Endometrium (tissue), 2 donors: ENCODE data around the gene JAML.

Source experiments
- FAIRE-seq: peaks from 2 replicates; lab custom pipeline; 2012; peaks lifted over from hg19 to GRCh38; lab: Jason Lieb, UNC
- donor health status: control.
- donor health status: control.

The JAML gene, protein sequence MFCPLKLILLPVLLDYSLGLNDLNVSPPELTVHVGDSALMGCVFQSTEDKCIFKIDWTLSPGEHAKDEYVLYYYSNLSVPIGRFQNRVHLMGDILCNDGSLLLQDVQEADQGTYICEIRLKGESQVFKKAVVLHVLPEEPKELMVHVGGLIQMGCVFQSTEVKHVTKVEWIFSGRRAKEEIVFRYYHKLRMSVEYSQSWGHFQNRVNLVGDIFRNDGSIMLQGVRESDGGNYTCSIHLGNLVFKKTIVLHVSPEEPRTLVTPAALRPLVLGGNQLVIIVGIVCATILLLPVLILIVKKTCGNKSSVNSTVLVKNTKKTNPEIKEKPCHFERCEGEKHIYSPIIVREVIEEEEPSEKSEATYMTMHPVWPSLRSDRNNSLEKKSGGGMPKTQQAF

DNA sequence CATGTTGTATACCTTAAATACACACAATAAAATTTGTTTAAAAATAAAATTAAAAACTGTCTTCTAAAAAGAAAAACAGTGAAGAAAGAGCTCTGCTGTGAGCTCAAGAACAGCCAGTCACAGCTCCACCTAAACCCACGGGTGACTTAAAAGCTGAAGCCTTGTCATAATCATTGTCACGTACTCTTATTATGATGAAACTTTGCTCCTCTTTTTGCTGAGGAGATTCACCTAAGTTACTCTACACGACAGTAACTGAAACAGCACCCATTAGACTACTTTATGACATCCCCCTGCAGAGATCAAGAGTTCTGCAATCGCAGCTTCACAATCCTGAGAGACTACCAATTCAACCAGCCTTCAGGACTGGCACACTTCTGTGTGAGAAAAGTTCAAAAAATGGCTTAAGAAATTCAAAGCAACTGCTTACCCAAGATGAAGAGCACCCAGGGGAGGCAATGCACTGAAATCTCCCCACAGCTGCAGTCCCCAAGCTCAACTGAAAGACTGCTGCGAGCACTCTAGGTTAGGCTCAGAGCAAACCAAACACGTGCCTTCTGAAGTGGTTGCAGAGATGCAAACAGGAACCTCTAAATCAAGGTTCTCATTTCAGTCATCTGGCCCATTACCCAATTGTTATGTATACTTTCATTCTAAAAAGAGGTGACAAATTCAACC, at the start of gene JAML:
Gene JAML (minus strand): TSS at position 501 of the 678 bp plus-strand sequence. CDS start 10,145 bp downstream, outside the sequence.
- FAIRE-seq: no peak

DNA sequence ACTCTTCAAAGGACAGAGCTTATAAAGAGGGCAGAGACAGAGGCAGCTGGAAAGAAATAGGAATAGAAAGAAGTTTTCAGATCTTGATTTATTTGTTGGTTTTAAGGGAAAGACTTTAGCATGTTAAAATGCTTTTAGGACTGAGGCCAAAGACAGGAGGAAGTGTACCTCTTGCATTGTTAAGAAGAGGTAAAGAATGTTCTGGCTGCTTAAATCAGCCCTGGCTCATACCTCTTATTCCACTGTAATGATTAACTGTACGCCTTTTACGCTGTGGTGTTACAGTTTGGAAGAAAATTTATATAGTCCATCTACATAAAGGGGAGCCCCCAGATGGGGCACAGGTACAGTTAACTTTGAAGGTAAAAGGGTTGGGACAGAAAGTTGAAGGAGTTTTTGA, 49.4 kb upstream of the JAML start:
- FAIRE-seq: no peak

DNA sequence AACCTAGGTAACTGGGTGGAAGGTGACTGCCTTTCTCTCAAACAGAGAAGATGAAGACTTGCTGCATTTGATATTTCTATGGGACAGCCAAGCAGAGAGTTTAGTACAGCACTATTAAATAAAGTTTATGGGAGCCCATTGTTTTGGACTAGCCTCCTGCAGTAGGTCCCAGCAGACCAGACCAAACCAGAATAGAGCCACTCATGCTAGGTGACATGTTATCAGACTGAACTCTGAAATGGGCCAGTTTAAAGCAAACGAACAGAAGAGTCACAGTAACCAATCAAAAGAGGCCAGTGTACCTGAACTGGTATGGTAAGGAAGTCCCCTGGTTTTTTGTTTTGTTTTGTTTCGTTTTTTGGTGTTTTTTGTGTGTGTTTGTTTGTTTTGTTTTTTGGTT, 47.2 kb upstream of the JAML start:
- no peak for FAIRE-seq

DNA sequence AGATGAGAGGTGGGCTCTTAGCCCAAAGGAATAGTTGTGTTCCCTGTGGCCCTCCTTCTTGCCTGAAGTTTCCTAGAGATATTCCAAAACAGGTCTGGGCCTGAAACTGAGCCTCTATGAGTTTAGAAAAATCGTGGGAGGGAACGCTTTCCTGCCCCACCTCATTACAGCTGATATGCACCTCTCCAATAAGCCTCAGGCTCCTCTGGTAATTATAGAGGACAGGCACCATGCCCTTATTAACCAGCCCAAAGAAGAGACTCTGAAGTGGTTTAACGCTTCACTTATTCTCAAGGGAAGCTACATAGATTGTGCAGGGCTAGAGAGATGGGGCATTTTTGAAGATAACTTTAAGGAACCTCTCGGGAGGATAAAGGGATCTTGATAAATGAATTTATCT, 42.7 kb upstream of the JAML start:
- FAIRE-seq: no peak

DNA sequence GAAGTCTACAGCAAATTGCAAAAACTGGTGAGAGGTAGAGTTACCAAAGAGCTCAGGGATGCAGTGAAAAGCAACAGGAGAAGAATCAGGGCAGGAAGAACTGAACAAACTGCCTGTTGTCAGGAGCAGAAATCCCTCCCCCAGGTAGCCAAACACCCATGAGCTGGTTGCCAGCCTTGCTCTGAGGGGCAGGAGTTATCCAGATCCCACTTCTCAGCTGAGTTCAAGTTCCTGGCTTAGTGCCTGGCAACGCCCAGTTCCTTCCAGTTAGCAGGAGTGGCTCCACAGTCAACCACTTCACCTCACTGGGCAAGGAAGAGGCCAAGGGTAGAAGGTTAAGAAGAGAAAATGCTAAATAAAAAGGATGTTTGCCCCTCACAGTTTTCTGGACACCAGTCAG, 41.1 kb upstream of the JAML start:
- FAIRE-seq: no peak

DNA sequence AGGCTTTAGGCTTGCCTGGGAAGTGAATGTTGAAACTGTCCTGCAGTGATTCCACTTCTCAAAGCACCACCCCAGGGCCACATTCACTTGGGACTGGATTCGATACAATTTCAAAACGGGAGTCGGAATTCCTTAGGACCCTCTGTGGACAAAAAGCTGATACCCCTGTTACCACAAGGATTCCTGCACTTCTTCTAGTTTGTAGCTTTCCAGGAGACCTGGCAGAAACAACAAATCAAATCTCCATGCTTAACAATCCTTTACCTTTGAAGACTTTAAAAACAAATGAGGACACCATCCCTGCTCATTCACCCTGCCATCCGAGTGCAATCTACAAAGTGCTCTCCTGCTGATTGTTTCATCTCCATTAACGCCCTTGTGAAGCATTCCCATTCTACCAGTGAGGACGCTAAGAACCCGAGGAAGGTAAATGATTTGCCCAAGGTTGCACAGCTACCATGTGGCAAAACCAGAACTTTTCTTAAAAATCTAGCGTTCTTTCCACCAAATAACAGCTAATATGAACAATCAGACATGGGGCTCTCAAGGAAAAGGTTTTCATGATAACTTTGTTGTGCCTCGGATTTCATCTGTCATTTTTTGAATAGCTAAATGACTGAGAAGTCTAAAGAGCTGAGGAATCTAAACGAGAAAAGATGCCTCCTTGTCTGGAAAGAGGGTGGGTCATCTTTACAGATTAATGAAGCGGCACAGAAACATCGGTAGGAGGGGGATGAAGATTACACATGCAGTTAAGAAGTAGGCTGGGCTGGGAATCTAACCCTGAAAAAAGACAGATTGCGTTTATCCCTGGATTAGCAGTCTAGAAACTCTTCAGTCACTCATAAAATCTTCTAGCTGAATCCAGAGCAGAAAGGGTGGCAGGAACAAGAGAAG, 40.0 kb upstream of the JAML start:
- no peak for FAIRE-seq

DNA sequence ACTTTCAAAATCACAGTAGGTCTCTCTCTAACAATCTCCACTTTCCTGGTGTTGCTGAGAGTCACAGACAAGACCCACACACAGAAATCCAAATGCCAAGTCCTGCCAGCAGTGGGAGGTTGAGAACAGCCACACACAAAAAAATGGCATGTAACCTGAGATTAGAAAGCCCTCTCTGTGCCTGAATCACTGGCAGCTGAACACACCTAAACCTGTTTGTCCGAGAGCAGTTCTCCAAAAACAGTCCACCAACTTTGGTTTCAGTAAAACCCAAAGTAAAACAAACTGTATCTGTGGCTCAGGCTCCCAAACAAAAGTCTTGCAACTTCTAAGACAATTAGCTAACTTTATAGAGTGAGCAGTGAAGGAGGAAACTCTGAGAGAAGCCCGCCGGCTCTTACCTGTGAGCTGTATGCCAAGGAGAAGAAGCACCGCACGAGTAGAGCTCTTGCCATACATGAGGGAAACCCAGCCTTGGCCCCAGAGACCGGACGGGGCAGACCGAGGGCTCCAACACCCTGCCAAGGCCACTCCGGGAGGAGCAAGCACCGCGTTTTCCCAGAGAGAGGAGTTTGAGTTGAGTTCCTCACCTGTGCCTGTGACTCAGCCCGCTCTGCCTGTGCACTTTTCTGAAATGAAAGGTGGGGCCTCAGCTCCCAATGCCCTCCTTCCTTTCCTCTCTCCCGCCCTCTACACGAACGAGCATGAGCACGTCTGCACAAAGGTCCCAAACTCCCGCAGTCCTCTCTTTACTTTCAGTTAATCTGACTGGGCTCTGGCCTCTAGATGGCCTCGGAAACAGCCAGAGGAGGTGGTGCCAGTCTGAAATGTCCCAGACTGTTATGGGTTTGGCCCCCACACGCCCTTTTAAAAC, 39.1 kb upstream of the JAML start, which contains the start of gene MPZL2:
Gene MPZL2 (minus strand): TSS at position 603 of the 874 bp plus-strand sequence. CDS start 144 bp downstream, at position 459.
- FAIRE-seq: no peak

DNA sequence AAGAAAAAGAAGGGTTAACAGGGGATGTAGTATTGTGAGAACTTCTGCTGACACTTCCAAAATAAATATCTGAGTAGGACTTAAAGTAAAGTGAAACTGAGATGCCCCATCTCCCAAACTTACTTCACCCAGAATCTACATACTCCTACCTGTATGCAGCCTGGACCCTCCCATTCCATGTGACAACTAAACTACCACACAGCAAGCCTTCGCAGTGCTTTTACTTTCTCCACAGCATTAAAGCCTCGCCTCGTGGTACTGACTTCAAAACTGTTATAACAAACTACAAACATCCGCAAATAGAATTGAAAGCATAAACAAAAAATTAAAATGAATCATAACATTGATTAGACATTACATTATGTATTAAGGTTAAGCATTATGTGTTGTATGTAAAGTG, 38.3 kb upstream of the JAML start:
- FAIRE-seq: no peak

DNA sequence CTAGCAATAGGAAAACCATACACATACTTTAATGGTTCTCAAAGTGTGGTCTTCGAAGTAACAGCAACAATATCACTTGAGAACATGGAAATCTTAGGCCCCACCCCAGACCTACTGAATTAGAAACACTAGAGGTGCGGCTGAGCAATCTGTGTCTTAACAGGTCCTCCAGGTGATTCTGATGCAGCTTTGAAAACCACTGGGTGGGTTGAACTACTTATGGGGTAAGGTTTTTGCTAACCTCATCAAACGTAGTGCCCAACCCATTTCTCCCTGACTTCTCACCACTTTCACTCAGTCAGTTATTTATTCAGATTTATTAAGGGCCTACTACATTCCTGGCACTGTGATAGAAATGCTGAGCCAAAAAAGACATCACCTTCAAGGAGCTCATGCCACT, 35.5 kb upstream of the JAML start:
- FAIRE-seq: no peak

DNA sequence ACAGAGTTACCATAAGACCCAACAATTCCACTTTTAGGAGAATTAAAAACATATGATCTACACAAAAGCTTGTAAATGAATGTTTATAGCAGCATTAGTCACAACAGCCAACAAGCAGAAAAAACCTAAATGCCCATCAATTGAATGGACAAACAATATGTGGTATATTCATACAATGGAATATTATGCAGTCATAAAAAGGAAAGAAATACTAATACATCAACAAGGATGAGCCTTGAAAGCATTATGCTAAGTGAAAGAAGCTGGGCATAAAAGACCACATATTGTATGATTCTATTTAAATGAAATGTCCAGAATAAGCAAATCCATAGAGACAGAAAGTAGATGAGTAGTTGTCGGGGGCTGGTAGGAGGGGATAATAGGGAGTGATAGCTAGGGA, 34.3 kb upstream of the JAML start:
- FAIRE-seq: no peak

DNA sequence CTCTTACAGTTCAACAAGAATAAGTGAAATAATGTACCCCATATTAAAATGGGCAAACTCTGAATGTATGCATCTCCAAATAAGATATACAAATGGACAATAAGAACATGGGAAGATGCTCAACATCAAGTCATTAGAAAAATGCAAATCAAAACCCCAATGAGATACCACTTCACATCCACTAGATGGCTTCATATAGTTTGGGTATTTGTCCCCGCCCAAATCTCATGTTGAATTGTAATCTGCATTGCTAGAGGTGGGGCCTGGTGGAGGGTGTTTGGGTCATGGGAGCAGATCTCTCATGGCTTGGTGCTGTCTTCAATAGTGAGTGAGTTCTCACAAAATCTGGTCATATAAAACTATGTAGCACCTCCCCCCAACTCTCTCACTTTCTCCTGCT, 33.6 kb upstream of the JAML start:
- no peak for FAIRE-seq

DNA sequence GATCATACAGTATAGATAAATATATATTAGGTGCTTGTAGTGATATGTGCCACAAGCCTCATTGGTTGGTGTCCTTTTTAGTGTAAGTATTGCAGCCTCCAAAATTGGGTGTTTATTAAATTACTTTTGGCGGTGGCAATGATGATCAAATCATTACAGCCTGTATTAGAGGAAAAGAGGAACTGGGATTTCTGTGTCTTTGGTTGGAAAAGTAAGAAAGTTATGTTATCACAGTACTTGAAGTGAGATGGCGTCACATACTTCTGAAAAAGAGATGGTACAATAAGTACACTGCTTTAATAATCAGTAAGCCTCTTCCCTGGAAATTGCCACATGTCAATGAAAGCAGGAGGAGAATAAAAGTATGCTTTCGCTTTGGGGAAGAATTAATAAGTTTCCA, 27.9 kb upstream of the JAML start:
- no peak for FAIRE-seq

DNA sequence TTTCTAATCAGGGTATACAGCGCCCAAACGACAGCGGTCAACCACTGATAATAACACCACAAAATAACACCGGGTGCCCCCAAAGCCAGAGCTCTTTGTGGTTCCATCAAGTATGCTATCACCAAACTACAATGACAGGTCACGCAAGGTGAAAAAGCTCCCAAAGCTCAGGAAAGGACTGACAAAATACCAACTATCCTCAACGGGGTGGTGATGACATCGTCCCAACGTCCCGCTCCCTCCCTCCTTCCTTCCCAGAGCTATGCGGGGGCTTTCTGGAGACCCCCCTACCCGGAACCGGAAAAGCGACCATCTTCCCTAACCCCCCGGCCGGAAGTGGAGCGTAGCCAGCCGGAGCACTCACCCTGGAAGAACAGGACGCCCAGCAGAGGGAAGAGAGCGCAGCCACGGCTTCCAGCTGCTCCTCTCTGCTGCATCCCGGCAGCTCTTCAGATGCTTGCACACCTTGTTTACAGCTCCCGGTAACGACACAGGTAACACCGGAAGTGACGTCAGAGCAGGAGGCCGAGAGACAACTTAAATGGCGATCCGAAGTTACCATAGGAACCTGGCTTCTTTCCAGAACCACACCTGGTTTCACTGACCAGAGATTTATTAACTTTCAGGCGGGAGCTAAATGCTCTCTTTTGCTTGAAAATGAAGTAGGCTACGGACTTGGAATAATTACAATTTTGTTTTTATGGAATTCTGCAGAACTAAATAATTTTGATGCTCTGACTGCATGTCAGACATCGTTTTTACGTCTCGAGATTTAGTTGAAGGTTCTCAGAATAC, 27.2 kb upstream of the JAML start, which contains the start of gene MPZL3:
Gene MPZL3 (minus strand): TSS at position 508 of the 795 bp plus-strand sequence. CDS start 71 bp downstream, at position 437.
- no peak for FAIRE-seq

DNA sequence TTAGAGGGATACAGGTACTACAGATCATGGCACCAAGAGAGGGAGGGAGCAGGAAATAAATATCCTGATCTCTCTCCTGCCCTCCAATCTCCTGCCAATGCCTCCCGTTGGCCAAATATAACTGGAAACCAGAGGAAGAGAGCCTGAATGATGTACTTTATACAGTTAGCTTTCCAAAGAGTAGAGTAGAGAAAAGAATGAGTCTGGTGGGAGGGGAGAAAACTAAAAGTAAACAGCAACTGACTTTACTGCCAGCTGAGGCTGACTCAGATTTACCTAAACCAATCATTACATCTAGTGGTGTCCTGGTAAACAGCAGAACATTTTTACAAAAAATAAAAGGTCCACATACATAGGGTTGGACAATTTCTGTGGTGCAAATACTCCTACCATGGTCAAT, 22.2 kb upstream of the JAML start:
- FAIRE-seq: no peak

DNA sequence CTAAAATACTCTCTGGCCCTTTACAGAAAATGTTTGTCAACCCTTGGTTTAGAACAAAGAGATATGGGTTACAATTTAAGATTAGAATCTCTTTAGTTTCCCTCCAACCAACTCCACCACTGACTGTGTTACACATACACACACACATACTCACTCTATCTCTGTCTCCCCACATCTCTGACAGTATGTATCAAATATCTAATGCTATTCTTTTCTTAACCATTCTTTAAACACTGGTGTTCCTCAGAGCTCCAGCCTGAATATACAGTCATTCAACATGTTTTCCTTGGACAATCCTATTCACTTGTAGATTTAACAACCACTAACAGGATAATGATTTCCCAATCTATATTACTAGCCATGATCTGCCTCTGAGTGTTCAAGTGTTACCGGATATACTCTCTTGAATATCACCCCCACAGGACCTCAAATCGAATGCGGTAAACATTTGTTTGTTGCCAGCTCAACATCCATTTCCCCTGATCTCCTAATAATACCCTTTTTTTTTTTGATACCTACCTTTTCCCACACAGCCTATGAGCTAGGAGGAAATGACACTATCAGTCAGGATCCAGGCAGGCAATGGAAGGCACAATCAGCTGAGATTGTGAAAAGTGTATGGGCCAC, 21.2 kb upstream of the JAML start:
- no peak for FAIRE-seq

DNA sequence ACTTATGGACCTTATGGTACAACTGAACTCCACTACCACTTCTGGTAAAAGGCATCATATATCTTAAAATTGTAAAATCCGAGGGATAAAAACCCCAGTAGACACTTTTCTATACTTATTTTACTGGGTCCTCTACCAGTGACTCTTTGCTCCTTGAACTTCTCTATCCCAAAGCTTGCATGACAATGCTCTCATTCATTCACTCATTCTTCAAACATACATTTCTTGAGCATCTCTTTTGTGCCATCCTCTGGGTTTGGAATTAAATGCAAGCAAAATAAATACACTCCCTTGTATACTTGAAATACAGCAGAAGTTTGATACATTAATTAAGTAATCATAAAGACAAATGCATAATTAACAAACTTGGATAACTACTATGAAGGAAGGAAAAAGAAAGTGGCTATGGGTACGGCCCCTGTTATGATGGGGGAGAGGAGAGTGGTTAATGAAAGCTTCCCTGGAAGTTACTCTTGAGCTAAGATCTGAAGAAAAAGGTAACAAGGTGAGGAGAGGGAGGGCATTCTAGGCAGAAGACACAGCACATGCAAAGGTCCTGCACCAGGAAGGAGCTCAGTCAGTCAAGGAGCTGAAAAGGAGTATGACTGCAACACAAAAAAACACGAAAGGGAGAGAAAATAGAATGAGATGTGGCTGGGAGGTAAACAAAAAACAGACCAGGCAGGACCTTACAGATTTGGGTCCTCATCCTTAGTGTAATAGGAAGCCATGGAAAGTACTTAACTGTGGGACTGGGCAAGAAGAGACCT, 19.4 kb upstream of the JAML start:
- FAIRE-seq: no peak

DNA sequence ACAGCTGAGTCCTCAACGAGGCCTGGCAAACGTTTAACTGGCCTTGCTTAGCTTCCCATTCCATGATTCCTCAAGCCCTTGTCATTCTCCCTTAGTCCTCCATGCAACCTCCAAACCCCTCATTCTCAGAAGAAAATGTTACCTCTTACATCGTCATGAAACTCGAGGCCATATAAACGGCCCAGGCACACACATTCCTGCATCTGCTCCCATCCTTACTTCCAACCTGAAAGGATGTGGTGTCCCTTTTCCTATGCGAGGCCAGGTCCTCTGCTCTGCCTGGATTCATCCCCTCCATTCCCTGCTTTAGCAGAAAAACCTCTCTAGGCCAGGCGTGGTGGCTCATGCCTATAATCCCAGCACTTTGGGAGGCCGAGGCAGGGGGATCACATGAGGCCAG, 18.4 kb upstream of the JAML start:
- FAIRE-seq: no peak

DNA sequence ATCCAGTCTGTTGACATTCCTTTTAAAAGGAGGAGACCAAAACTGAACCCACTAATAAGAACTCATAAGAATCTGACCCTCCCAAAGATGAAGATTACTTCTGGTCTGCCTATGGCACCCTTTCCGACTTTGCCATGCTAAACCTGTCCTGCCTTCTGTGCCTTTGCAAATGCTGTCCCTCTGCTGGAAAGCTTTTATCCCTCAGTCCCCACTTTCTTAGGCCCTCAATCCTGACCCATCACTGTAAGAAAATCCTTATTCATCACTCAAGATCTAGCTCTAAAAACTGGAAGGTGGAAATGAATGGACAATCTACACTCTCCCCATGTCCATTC, 16.9 kb upstream of the JAML start:
- no peak for FAIRE-seq

DNA sequence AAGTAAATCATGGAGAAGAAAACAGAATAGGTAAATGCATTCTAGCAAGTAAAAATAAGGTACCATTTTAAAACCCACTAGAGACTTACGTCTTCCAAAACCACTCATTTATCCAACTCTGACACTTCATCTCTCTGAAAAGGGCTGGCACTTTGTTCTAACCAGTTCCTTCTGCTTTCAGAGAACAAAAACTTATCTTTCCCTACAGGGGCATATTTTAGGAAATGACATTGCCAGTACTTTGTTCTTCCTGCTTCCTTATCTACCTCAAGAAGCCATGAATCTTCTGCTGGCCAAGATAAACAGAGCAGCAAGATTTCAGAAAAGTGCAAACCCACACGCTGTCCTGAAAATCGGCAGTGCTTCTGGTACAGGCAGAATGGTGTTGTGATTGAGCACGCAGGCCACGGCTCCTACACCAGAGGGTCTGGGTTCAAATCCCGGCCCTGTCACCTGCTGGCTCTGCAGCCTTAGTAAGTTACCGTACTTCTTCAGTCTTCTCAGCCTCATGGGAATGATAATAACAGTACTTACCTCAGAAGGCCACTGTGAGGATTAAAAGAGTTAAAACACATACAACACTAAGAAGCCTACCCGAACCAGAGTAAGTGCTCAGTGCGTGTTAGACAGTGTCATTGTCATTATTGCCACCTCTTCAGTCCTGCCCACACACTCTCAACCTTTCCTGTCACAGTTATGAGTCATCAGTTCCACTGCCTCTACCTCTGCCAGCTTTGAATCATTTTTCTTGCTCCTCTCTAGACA, 16.4 kb upstream of the JAML start:
- no peak for FAIRE-seq
